ENCODE results near the gene HAUS3. TPM values are rescaled to one million over a fixed set of nuclear protein-coding genes. Genes with fewer than 3 reads are reported as not detected.

Gene HAUS3
- total RNA-seq, 6 experiments from 2014 or later = 6.9 to 10.8 (median 8.6) TPM

- H3K27ac Mint-ChIP-seq = no peak overlapping the region
Observed at GRCh38 chr4:2246384-2247127, 4.6 kb upstream of the HAUS3 start.

GRCh38 chr4:2245787-2246275, 3.9 kb upstream of the HAUS3 start:
- Mint-ChIP-seq H3K4me1 (ENCODE audit: low read depth) (peaks cover 26% of the 10 kb centered on the region), H3K27me3 (ENCODE audit: insufficient read depth) (peaks cover 2% of the 10 kb centered on the region; the same call in 1 of the 2 replicates), H3K4me3 (no peak overlapping the region), H3K9me3 (no peaks in the 10 kb centered on the region), H3K36me3 (ENCODE audit: low read depth) (no peaks in the 10 kb centered on the region), H3K27ac (no peak overlapping the region)
- no peak for DNase-seq
- TF ChIP-seq CTCF (IDR thresholded peaks at IDR 0.05) = no peak

More at GRCh38 chr4:2246384-2247127, 4.6 kb upstream of the HAUS3 start:
- no peaks in the 10 kb centered on the region for H3K36me3 Mint-ChIP-seq (ENCODE audit: low read depth)
- H3K4me1 Mint-ChIP-seq (ENCODE audit: low read depth) = peaks cover 25% of the 10 kb centered on the region
- no peak for TF ChIP-seq CTCF (IDR thresholded peaks at IDR 0.05)
- H3K4me3 Mint-ChIP-seq = no peak overlapping the region
- H3K9me3 Mint-ChIP-seq = no peaks in the 10 kb centered on the region
- DNase-seq = no peak
- no peaks in the 10 kb centered on the region for H3K27me3 Mint-ChIP-seq (ENCODE audit: insufficient read depth)

GRCh38 chr4:2245057-2245786, 3.3 kb upstream of the HAUS3 start:
- H3K9me3 Mint-ChIP-seq = no peaks in the 10 kb centered on the region
- H3K27me3 Mint-ChIP-seq (ENCODE audit: insufficient read depth) = peaks cover 2% of the 10 kb centered on the region; the same call in 1 of the 2 replicates
- H3K4me3 Mint-ChIP-seq = no peak overlapping the region
- H3K27ac Mint-ChIP-seq = no peak overlapping the region
- no peaks in the 10 kb centered on the region for H3K36me3 Mint-ChIP-seq (ENCODE audit: low read depth)
- no peak for TF ChIP-seq CTCF (IDR thresholded peaks at IDR 0.05)
- DNase-seq = no peak
- H3K4me1 Mint-ChIP-seq (ENCODE audit: low read depth) = peaks cover 32% of the 10 kb centered on the region

- H3K27ac Mint-ChIP-seq = peak overlapping the region; percentile 39
- DNase-seq = peak; percentile 12
- peaks cover 45% of the 10 kb centered on the region for H3K4me1 Mint-ChIP-seq (ENCODE audit: low read depth)
- H3K27me3 Mint-ChIP-seq (ENCODE audit: insufficient read depth) = peaks cover 2% of the 10 kb centered on the region; the same call in 1 of the 2 replicates
- TF ChIP-seq CTCF (IDR thresholded peaks at IDR 0.05) = no peak
- H3K4me3 Mint-ChIP-seq = peak overlapping the region; percentile 44
- 0 out of 2 replicates have a peak, but pooled peaks cover 9% of the 10 kb centered on the region for H3K36me3 Mint-ChIP-seq (ENCODE audit: low read depth)
- no peaks in the 10 kb centered on the region for H3K9me3 Mint-ChIP-seq
Observed at GRCh38 chr4:2243681-2244380, 1.9 kb upstream of the HAUS3 start.

- Mint-ChIP-seq H3K9me3 (no peaks in the 10 kb centered on the region), H3K4me1 (ENCODE audit: low read depth) (peaks cover 62% of the 10 kb centered on the region), H3K27me3 (ENCODE audit: insufficient read depth) (peaks cover 2% of the 10 kb centered on the region; the same call in 1 of the 2 replicates), H3K27ac (peak overlapping the region; percentile 20), H3K36me3 (ENCODE audit: low read depth) (peaks cover 22% of the 10 kb centered on the region; the same call in 1 of the 2 replicates), H3K4me3 (peak overlapping the region; percentile 85)
- TF ChIP-seq CTCF (IDR thresholded peaks at IDR 0.05) = no peak
- no peak for DNase-seq
Observed at GRCh38 chr4:2241003-2241402, 918 bp downstream of the HAUS3 start.
